Mammary microvascular endothelial cell (primary cell): ENCODE data around the gene CTLA4. TPM values are rescaled to one million over a fixed set of nuclear protein-coding genes. Genes with fewer than 3 reads are reported as not detected.

Experiments used
- total RNA-seq: library from RNA; depleted of rRNA; stranded (reverse); fragments of >200 nt; gene quantifications from 2 replicates; pipeline ENCODE4 v1.2.3, GENCODE V29; 2015

CTLA4 gene
- 0.30 TPM in 1 of 2 replicates, not detected in the other for total RNA-seq

GRCh38 chr2:203867561-203868200 lies at the start of gene CTLA4:
TSS of gene CTLA4 (plus strand) at chr2:203867771. CDS start at chr2:203867943, 172 bp downstream.

Other genes with a start within 250 kb of the CTLA4 start
- gene CD28, start 161.1 kb upstream of the CTLA4 start, total RNA-seq = not detected in 2 replicates
- gene ICOS, start 69.0 kb downstream of the CTLA4 start, total RNA-seq = not detected in 2 replicates